PFSK-1 (cell line): ENCODE measurements around the gene MYBPC1.
A peak's percentile ranks its signal among the peaks of the same experiment; 100 is the strongest.

Experiments used
- FOXP2 ChIP-seq: optimal IDR thresholded peaks from 2 replicates; pipeline ENCODE3; 2011; ENCODE audit warnings: borderline replicate concordance, control low read depth, inconsistent platforms; ENCODE audit not compliant: insufficient read depth; ENCODE audit errors: extremely low read length, extremely low read depth
- POLR2AphosphoS5 ChIP-seq: IDR thresholded peaks from 2 replicates; pipeline ENCODE4 v1.6.1; 2012; ENCODE audit warnings: low read depth, mild to moderate bottlenecking, control low read depth, low read length, moderate library complexity
- SIN3A ChIP-seq: IDR thresholded peaks from 2 replicates; pipeline ENCODE4 v1.6.1; 2012; ENCODE audit warnings: mild to moderate bottlenecking, low read length, moderate library complexity, borderline replicate concordance; ENCODE audit not compliant: insufficient read depth
- TAF1 ChIP-seq: IDR thresholded peaks from 2 replicates; pipeline ENCODE4 v1.6.1; 2012; ENCODE audit warnings: low read length, control low read depth, borderline replicate concordance; ENCODE audit not compliant: insufficient read depth
- TF ChIP-seq, protein P1 (sequence below), 2 experiments: IDR thresholded peaks; 2 replicates each; pipeline versions ENCODE4 v1.6.1 to v1.8.0; 2011 to 2012; ENCODE audit warnings: low read depth in 2 of 2, low read length in 2 of 2, control low read depth in 1 of 2, inconsistent platforms in 1 of 2, mild to moderate bottlenecking in 1 of 2, moderate library complexity in 1 of 2; ENCODE audit not compliant: insufficient read depth in 1 of 2

MYBPC1 gene

GRCh38 chr12:101697197-101697929 is 102.6 kb downstream of the MYBPC1 start, which contains the start of gene CHPT1:
TSS of gene CHPT1 (plus strand) at chr12:101697640. CDS start at chr12:101697862, 222 bp downstream.
- 0 out of 2 replicates have a peak, but pooled peaks have one; percentile 20 for TF ChIP-seq POLR2AphosphoS5
- TF ChIP-seq, protein P1, sequence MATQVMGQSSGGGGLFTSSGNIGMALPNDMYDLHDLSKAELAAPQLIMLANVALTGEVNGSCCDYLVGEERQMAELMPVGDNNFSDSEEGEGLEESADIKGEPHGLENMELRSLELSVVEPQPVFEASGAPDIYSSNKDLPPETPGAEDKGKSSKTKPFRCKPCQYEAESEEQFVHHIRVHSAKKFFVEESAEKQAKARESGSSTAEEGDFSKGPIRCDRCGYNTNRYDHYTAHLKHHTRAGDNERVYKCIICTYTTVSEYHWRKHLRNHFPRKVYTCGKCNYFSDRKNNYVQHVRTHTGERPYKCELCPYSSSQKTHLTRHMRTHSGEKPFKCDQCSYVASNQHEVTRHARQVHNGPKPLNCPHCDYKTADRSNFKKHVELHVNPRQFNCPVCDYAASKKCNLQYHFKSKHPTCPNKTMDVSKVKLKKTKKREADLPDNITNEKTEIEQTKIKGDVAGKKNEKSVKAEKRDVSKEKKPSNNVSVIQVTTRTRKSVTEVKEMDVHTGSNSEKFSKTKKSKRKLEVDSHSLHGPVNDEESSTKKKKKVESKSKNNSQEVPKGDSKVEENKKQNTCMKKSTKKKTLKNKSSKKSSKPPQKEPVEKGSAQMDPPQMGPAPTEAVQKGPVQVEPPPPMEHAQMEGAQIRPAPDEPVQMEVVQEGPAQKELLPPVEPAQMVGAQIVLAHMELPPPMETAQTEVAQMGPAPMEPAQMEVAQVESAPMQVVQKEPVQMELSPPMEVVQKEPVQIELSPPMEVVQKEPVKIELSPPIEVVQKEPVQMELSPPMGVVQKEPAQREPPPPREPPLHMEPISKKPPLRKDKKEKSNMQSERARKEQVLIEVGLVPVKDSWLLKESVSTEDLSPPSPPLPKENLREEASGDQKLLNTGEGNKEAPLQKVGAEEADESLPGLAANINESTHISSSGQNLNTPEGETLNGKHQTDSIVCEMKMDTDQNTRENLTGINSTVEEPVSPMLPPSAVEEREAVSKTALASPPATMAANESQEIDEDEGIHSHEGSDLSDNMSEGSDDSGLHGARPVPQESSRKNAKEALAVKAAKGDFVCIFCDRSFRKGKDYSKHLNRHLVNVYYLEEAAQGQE (IDR thresholded peaks at IDR 0.05; ENCODE audit: insufficient read depth in 1 of 2, low read depth in 2 of 2, low read length in 2 of 2) = no peak

DNA sequence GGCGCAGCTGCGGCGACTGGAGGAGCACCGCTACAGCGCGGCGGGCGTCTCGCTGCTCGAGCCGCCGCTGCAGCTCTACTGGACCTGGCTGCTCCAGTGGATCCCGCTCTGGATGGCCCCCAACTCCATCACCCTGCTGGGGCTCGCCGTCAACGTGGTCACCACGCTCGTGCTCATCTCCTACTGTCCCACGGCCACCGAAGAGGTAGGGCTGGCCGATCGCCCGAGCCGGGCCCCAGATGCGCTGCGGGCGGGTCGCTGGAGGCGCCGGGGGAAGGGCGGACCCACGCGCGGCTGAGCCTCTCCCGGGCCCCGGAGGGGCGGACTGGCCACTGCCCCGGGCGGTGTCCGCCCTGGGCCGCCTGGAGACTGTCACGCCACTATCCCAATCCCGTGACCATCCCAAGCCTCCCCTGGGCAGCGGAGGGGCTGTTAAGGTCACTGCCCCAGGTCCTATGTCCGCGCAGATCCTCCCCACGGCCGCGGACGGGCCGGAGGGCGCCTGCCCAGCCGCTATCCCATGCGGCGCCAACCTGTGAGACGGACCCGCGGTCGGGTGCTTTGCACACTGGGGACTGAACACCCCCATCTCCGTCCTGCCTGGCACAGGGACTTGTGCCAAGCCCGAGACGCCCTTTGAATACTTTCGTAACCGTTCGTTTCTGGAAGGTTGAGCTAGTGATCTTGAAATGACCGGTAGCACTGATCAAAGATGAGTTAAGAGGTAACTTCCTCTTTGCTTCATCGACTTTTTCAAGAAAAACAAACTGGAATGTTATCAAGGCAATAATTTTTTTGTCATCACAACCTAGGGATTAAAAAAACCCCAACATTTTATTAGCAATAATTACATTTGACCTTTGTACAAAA is 103.4 kb downstream of the MYBPC1 start:
- TF ChIP-seq, protein P1 (IDR thresholded peaks at IDR 0.05; ENCODE audit: insufficient read depth in 1 of 2, low read depth in 2 of 2, low read length in 2 of 2) = no peak

GRCh38 chr12:101698800-101699347 is 104.1 kb downstream of the MYBPC1 start:
- TF ChIP-seq, protein P1 (IDR thresholded peaks at IDR 0.05; ENCODE audit: insufficient read depth in 1 of 2, low read depth in 2 of 2, low read length in 2 of 2) = no peak
- no peak for TF ChIP-seq FOXP2
- no peak for TF ChIP-seq SIN3A
- no peak for TF ChIP-seq POLR2AphosphoS5
- TF ChIP-seq TAF1 = no peak

GRCh38 chr12:101700299-101700820 is 105.6 kb downstream of the MYBPC1 start:
- no peak for TF ChIP-seq SIN3A
- no peak for TF ChIP-seq POLR2AphosphoS5
- no peak for TF ChIP-seq FOXP2
- no peak for TF ChIP-seq TAF1
- TF ChIP-seq, protein P1 (IDR thresholded peaks at IDR 0.05; ENCODE audit: insufficient read depth in 1 of 2, low read depth in 2 of 2, low read length in 2 of 2) = no peak
